Bronchial epithelial cell (primary cell): ENCODE data around the gene TAPBP. TPM values are rescaled to one million over a fixed set of nuclear protein-coding genes. Genes with fewer than 3 reads are reported as not detected.
A peak's percentile ranks its signal among the peaks of the same experiment; 100 is the strongest.

ENCODE experiments used
- DNase-seq: peaks from one replicate; pipeline ENCODE4 v3.0.0-alpha.2; 2010; ENCODE audit warnings: low read depth
- FAIRE-seq: peaks from 2 replicates; lab custom pipeline; 2011; peaks lifted over from hg19 to GRCh38; lab: Jason Lieb, UNC
- H3K27me3 ChIP-seq: 2 replicates; pipeline ENCODE4 v1.5.1; 2011; ENCODE audit warnings: low read length; ENCODE audit not compliant: control insufficient read depth, insufficient read depth
- H3K36me3 ChIP-seq: 2 replicates; pipeline ENCODE4 v1.5.1; 2011; ENCODE audit warnings: low read length; ENCODE audit not compliant: control insufficient read depth, insufficient read depth
- H3K4me3 ChIP-seq: 2 replicates; pipeline ENCODE4 v1.5.1; 2011; ENCODE audit warnings: mild to moderate bottlenecking, low read depth, low read length, control low read depth
- total RNA-seq: library from RNA; depleted of rRNA; stranded (reverse); fragments of >200 nt; gene quantifications from 2 replicates; pipeline ENCODE4 v1.2.1, GENCODE V29; 2014
- TF ChIP-seq, protein P1 (sequence below): IDR thresholded peaks from 2 replicates; pipeline ENCODE4 v1.5.1; 2011; ENCODE audit warnings: mild to moderate bottlenecking, moderate library complexity, low read length, control low read depth, inconsistent platforms; ENCODE audit not compliant: insufficient read depth, severe bottlenecking

Gene TAPBP
- total RNA-seq, 1 donor from 2014 or later, result 11.6 TPM

DNA sequence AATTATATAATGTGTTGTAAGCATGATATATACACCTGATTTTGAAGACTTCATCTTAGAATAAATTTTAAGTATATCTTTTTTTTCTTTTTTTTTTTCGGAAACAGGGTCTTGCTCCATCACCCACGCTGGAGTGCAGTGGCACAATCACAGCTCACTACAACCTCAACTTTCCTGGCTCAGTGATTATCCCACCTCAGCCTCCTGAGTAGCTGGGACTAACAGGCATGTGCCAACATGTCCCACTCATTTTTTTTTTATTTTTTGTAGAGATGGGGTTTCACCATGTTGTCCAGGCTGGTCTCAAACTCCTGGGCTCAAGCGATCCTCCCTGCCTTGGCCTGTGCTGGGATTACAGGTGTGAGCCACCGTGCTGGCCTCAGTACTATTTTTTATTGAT lies 59.3 kb downstream of the TAPBP start:
- Histone ChIP-seq H3K27me3 (no peaks in the 10 kb centered on the region), H3K36me3 (no peaks in the 10 kb centered on the region), H3K4me3 (no peak overlapping the region)
- FAIRE-seq (no peak), DNase-seq (peak; percentile 36)
- TF ChIP-seq, protein P1, sequence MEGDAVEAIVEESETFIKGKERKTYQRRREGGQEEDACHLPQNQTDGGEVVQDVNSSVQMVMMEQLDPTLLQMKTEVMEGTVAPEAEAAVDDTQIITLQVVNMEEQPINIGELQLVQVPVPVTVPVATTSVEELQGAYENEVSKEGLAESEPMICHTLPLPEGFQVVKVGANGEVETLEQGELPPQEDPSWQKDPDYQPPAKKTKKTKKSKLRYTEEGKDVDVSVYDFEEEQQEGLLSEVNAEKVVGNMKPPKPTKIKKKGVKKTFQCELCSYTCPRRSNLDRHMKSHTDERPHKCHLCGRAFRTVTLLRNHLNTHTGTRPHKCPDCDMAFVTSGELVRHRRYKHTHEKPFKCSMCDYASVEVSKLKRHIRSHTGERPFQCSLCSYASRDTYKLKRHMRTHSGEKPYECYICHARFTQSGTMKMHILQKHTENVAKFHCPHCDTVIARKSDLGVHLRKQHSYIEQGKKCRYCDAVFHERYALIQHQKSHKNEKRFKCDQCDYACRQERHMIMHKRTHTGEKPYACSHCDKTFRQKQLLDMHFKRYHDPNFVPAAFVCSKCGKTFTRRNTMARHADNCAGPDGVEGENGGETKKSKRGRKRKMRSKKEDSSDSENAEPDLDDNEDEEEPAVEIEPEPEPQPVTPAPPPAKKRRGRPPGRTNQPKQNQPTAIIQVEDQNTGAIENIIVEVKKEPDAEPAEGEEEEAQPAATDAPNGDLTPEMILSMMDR, result no peak

GRCh38 chr6:33252759-33253158 lies 61.1 kb downstream of the TAPBP start:
- no peak for DNase-seq
- no peaks in the 10 kb centered on the region for H3K27me3 ChIP-seq
- TF ChIP-seq, protein P1, result no peak
- H3K4me3 ChIP-seq, result no peak overlapping the region
- FAIRE-seq, result no peak
- H3K36me3 ChIP-seq, result no peaks in the 10 kb centered on the region

- no peak for DNase-seq
- FAIRE-seq, result no peak
- TF ChIP-seq, protein P1, result no peak
- Histone ChIP-seq H3K4me3 (no peak overlapping the region), H3K36me3 (no peaks in the 10 kb centered on the region), H3K27me3 (no peaks in the 10 kb centered on the region)
Observed at GRCh38 chr6:33251395-33252012, 62.4 kb downstream of the TAPBP start.

GRCh38 chr6:33250731-33251130 lies 63.1 kb downstream of the TAPBP start:
- Histone ChIP-seq H3K36me3 (no peaks in the 10 kb centered on the region), H3K27me3 (no peaks in the 10 kb centered on the region), H3K4me3 (no peak overlapping the region)
- DNase-seq, result no peak
- no peak for FAIRE-seq
- TF ChIP-seq, protein P1, result no peak

- Histone ChIP-seq H3K27me3 (no peaks in the 10 kb centered on the region), H3K36me3 (no peaks in the 10 kb centered on the region), H3K4me3 (peak overlapping the region; percentile 50)
- FAIRE-seq, result no peak
- DNase-seq, result peak; percentile 94
- TF ChIP-seq, protein P1, result no peak
Observed at GRCh38 chr6:33249732-33250630, 63.9 kb downstream of the TAPBP start.

Other genes starting within 250 kb of the TAPBP start
- 0.26 and 1.1 TPM in 2 replicates for gene HLA-DPA1, start 240.4 kb downstream of the TAPBP start, total RNA-seq
- 0.53 TPM in 1 of 2 replicates, not detected in the other for gene HLA-DPB1, start 238.1 kb downstream of the TAPBP start, total RNA-seq
- gene COL11A2, start 121.6 kb downstream of the TAPBP start, total RNA-seq, result under 0.01 TPM in 2 replicates
- 13.2 and 15.3 TPM in 2 replicates for gene RXRB, start 113.4 kb downstream of the TAPBP start, total RNA-seq
- 90.4 and 94.0 TPM in 2 replicates for gene SLC39A7, start 113.2 kb downstream of the TAPBP start, total RNA-seq
- 59.8 and 76.4 TPM in 2 replicates for gene HSD17B8, start 109.4 kb downstream of the TAPBP start, total RNA-seq
- 43.4 and 50.7 TPM in 2 replicates for gene RING1, start 105.6 kb downstream of the TAPBP start, total RNA-seq
- 22.1 and 32.5 TPM in 2 replicates for gene VPS52, start 42.2 kb downstream of the TAPBP start, total RNA-seq
- 9,289 and 12,112 TPM in 2 replicates for gene RPS18, start 42.0 kb downstream of the TAPBP start, total RNA-seq
- 3.9 and 16.9 TPM in 2 replicates for gene B3GALT4, start 37.0 kb downstream of the TAPBP start, total RNA-seq
- gene WDR46, start 24.8 kb downstream of the TAPBP start, total RNA-seq, result 59.5 and 132 TPM in 2 replicates
- gene PFDN6, start 24.5 kb downstream of the TAPBP start, total RNA-seq, result 61.7 and 64.5 TPM in 2 replicates
- gene RGL2, start 15.1 kb downstream of the TAPBP start, total RNA-seq, result 22.6 and 27.7 TPM in 2 replicates
- 13.2 and 20.1 TPM in 2 replicates for gene ZBTB22, start 3.7 kb upstream of the TAPBP start, total RNA-seq
- gene DAXX, start 8.9 kb upstream of the TAPBP start, total RNA-seq, result 27.4 and 53.1 TPM in 2 replicates
- gene KIFC1, start 77.7 kb upstream of the TAPBP start, total RNA-seq, result 0.26 TPM in 2 replicates
- 7.6 and 13.2 TPM in 2 replicates for gene PHF1, start 96.9 kb upstream of the TAPBP start, total RNA-seq
- 37.1 and 42.5 TPM in 2 replicates for gene CUTA, start 104.0 kb upstream of the TAPBP start, total RNA-seq
- 0.79 and 0.90 TPM in 2 replicates for gene SYNGAP1, start 106.0 kb upstream of the TAPBP start, total RNA-seq
- 5.9 and 6.3 TPM in 2 replicates for gene ZBTB9, start 140.5 kb upstream of the TAPBP start, total RNA-seq